ENCODE measurements around the gene ITGB6.
A peak's percentile ranks its signal among the peaks of the same experiment; 100 is the strongest.

The ITGB6 gene, protein sequence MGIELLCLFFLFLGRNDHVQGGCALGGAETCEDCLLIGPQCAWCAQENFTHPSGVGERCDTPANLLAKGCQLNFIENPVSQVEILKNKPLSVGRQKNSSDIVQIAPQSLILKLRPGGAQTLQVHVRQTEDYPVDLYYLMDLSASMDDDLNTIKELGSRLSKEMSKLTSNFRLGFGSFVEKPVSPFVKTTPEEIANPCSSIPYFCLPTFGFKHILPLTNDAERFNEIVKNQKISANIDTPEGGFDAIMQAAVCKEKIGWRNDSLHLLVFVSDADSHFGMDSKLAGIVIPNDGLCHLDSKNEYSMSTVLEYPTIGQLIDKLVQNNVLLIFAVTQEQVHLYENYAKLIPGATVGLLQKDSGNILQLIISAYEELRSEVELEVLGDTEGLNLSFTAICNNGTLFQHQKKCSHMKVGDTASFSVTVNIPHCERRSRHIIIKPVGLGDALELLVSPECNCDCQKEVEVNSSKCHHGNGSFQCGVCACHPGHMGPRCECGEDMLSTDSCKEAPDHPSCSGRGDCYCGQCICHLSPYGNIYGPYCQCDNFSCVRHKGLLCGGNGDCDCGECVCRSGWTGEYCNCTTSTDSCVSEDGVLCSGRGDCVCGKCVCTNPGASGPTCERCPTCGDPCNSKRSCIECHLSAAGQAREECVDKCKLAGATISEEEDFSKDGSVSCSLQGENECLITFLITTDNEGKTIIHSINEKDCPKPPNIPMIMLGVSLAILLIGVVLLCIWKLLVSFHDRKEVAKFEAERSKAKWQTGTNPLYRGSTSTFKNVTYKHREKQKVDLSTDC

DNA sequence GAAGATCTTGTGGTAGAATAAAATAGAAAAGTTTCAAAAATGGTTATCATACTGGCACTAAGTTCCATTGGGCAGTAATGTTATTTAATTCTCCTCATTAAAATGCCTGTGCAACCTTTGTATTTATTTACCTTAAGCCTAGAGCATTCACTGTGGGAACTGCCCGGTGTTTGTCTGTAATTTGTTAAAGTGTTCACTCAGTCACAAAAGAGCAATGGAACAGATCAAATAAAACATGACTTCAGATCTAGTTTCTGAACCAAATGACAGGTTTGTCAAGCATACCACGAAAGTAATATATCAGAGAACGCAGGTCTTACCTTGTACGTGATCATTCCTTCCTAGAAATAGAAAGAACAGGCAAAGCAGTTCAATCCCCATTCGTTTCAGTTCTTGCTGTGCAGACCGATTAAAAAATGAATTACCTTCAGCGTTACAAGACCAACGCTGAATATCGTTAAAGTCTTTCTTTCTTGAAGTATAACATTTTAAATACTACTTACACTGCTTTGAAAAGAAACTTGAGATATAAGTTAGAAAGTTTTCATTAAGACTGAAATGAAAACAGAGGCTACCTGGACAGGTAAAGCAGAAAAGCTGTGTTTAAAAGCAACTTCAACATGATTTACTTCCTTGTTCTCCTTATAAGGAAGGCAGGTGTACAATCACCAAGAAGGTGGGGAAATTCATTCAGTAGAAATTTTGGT lies at the start of gene ITGB6:
ITGB6 (minus strand) TSS at position 590 of the 707 bp plus-strand sequence; CDS start at position 381, 209 bp downstream.
- TF ChIP-seq, protein P1, sequence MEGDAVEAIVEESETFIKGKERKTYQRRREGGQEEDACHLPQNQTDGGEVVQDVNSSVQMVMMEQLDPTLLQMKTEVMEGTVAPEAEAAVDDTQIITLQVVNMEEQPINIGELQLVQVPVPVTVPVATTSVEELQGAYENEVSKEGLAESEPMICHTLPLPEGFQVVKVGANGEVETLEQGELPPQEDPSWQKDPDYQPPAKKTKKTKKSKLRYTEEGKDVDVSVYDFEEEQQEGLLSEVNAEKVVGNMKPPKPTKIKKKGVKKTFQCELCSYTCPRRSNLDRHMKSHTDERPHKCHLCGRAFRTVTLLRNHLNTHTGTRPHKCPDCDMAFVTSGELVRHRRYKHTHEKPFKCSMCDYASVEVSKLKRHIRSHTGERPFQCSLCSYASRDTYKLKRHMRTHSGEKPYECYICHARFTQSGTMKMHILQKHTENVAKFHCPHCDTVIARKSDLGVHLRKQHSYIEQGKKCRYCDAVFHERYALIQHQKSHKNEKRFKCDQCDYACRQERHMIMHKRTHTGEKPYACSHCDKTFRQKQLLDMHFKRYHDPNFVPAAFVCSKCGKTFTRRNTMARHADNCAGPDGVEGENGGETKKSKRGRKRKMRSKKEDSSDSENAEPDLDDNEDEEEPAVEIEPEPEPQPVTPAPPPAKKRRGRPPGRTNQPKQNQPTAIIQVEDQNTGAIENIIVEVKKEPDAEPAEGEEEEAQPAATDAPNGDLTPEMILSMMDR (conservative IDR thresholded peaks at IDR 0.05; ENCODE audit: control insufficient read depth, insufficient read depth, low read depth, low read length): no peak
- DNase-seq (ENCODE audit: low read depth): no peak
- H3K4me3 ChIP-seq (ENCODE audit: control insufficient read depth, low read depth, low read length): no peak within 1 kb of the TSS

DNA sequence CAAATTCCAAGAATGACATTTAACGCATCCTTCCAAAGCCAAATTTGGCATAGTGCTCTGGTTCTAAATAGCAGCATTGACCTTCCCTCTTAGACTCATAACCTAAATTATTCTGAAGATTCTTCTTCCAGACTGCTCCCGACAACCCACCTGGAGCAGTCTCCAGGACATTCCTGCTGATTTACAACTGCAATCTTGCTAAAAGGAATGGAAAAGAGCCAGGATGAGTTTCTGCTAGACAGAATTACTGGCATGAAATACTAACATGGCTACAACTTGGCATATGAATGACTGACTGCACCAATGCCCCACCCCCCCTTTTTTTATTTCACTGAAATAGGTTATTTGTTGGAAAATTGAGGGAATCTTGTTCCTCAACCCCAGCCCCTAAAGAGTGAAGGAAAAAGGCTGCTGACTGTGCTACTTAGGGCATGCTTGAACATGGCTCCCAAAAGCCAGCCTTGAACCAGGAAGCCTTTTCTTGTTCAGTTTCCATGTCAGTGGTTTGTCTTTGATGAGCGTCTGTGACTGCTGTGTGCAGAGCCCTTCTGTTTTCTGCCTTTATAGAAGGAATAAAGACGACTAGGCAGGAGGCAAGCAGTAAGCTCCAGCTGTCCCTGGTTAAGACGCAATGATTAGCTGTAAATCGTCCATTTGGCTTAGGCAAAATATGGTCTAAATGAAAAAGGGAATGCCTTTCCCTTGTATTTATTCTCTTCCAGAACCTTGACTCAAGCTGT lies 47.4 kb upstream of the ITGB6 start:
- no peak overlapping the region for H3K4me3 ChIP-seq (ENCODE audit: control insufficient read depth, low read depth, low read length)
- TF ChIP-seq, protein P1 (conservative IDR thresholded peaks at IDR 0.05; ENCODE audit: control insufficient read depth, insufficient read depth, low read depth, low read length): no peak
- DNase-seq (ENCODE audit: low read depth): no peak

DNA sequence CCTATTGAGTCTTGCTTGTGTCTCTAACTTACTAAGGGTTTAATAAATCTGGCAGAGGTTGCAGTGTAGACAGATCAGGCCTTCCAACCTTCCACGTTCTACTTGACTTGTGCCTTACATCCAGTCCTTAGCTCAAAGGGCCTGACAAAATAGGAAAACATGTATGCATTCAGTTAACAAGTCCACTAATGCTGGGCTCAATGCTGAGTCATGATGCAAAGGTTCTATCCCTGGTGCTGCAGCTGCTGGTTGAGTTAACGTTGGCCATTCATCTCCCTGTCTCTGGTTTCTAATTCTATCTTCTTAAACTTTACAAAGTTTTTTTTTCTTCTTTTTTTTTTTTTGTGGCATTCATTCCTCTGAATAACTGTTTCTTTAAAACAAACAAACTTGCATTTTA lies 46.3 kb upstream of the ITGB6 start:
- H3K4me3 ChIP-seq (ENCODE audit: control insufficient read depth, low read depth, low read length): no peak overlapping the region
- TF ChIP-seq, protein P1 (conservative IDR thresholded peaks at IDR 0.05; ENCODE audit: control insufficient read depth, insufficient read depth, low read depth, low read length): no peak
- DNase-seq (ENCODE audit: low read depth): peak; percentile 52

DNA sequence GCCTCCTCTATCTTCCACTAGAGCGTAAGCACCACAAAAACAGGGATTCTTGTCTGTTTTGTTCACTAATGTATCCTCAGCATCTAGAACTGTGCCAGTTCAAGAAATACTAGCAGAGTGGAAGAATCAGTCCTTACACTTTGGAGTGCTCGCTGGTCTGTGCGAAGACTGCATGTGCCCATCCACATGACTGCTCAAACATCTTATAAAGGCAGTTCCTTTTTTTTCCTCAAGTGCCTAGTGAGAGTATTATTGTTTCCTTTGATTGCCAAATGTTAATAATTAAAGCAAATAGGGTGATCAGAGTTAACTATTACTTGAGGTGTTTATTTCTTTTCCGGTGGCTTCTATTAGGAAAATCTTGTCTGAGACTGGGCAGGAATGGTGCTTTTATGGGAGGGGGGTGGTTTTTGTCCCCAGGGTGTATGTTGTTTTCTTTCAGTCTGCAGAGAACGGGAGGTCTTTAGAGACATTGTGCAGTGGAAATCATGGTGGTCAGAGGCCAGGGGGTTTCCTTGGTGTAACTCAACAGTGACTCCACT lies 45.6 kb upstream of the ITGB6 start:
- no peak overlapping the region for H3K4me3 ChIP-seq (ENCODE audit: control insufficient read depth, low read depth, low read length)
- no peak for DNase-seq (ENCODE audit: low read depth)
- TF ChIP-seq, protein P1 (conservative IDR thresholded peaks at IDR 0.05; ENCODE audit: control insufficient read depth, insufficient read depth, low read depth, low read length): no peak

DNA sequence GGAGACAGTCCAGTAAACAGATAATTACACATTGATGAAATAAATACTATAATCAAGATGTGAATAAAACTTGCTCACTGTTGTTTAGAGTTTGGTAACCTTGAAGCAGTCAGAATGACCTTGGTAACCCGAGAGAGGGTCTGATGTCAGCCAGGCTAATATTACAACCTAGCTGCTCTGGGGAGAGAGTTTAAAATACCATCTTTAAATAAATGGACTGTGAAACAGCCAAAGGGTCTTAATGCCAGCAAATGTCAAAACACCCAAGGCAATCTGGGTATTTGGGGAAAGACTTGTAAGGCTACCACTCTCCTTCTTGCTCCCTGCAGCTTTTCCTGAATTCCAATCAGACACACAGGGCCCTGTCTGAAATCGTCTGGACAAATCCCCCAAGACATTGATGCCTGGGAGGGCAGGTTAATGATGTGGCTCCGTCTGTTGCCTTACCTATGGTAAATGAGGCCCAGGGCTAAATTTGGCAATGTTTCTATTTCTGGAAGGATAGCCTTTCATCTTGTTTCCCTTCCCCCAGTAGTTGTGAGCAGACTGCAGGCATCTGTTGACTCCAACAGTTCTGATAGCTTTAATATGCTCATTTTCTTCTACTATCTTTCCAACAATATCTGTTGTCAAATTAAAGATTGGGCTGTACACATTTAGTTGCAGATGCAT lies 43.0 kb upstream of the ITGB6 start:
- DNase-seq (ENCODE audit: low read depth): no peak

More for the DNA sequence above, 43.0 kb upstream of the ITGB6 start:
- TF ChIP-seq, protein P1 (conservative IDR thresholded peaks at IDR 0.05; ENCODE audit: control insufficient read depth, insufficient read depth, low read depth, low read length): no peak
- no peak overlapping the region for H3K4me3 ChIP-seq (ENCODE audit: control insufficient read depth, low read depth, low read length)

Data from fibroblast of mammary gland (primary cell).